NB4 (cell line): Measurements from ENCODE around the gene TEDC2.

Experiments used
- MYC ChIP-seq: IDR thresholded peaks from 2 replicates; pipeline ENCODE4 v1.6.1; 2011; ENCODE audit warnings: low read depth, low read length
- TF ChIP-seq, protein P1 (sequence below): IDR thresholded peaks from one replicate; pipeline ENCODE4 v1.5.1; 2012; ENCODE audit warnings: low read depth, low read length

- TF ChIP-seq, protein P1, sequence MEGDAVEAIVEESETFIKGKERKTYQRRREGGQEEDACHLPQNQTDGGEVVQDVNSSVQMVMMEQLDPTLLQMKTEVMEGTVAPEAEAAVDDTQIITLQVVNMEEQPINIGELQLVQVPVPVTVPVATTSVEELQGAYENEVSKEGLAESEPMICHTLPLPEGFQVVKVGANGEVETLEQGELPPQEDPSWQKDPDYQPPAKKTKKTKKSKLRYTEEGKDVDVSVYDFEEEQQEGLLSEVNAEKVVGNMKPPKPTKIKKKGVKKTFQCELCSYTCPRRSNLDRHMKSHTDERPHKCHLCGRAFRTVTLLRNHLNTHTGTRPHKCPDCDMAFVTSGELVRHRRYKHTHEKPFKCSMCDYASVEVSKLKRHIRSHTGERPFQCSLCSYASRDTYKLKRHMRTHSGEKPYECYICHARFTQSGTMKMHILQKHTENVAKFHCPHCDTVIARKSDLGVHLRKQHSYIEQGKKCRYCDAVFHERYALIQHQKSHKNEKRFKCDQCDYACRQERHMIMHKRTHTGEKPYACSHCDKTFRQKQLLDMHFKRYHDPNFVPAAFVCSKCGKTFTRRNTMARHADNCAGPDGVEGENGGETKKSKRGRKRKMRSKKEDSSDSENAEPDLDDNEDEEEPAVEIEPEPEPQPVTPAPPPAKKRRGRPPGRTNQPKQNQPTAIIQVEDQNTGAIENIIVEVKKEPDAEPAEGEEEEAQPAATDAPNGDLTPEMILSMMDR = no peak
- no peak for TF ChIP-seq MYC
These were observed 39.5 kb downstream of the TEDC2 start for GRCh38 chr16:2499454-2499853.
